HepG2 (cell line): ENCODE measurements around the gene PLPP7. TPM values are rescaled to one million over a fixed set of nuclear protein-coding genes. Genes with fewer than 3 reads are reported as not detected.

ENCODE experiments used
- ATAC-seq: fragments of 200-7000 bp; cut with Tn5 transposase; 3 replicates; pipeline ENCODE4 v1.9.1; 2020; ENCODE audit warnings: mild to moderate bottlenecking, moderate library complexity
- BruUV-seq: library from RNA; stranded (reverse); fragments of 400-500 nt; replicated peaks from 2 replicates; lab custom pipeline; 2021; lab: Mats Ljungman, UMichigan
- CTCF ChIA-PET: fragments of 300-600 bp; formaldehyde crosslinking; extraction: SDS; loops from one replicate; lab custom pipeline; 2021; ENCODE audit warnings: low total read pairs, inconsistent platforms, low intra/inter-chr PET ratio; lab: Yijun Ruan, JAX
- POLR2A ChIA-PET: fragments of 350-600 bp; sonication (Branson Sonifier 250); formaldehyde crosslinking; loops from one replicate; lab custom pipeline; 2020; ENCODE audit warnings: antibody characterized with exemption, inconsistent platforms; lab: Yijun Ruan, JAX
- DNase-seq: peaks from one replicate; pipeline ENCODE4 v3.0.0-alpha.2; 2015; ENCODE audit warnings: low spot score
- FAIRE-seq: peaks from 3 replicates; lab custom pipeline; 2011; peaks lifted over from hg19 to GRCh38; lab: Jason Lieb, UNC
- H2AFZ ChIP-seq: one replicate; pipeline ENCODE4 v1.6.1; 2011; ENCODE audit warnings: low read length, inconsistent platforms
- H3K27ac ChIP-seq: fragments of 300-600 bp; 3 replicates; pipeline ENCODE4 v1.8.0; 2011; ENCODE audit warnings: mixed run types, mild to moderate bottlenecking, mixed read lengths, low read length, inconsistent platforms; ENCODE audit not compliant: insufficient read depth; ENCODE audit errors: extremely low read length
- H3K27me3 ChIP-seq, 2 experiments: fragments of 200-600 bp in 1 of 2; 2 replicates in 1 of 2; 3 replicates in 1 of 2; pipeline versions ENCODE4 v1.6.0 to v1.8.0; 2011; ENCODE audit warnings: low read length in 2 of 2, mild to moderate bottlenecking in 2 of 2, moderate library complexity in 2 of 2, inconsistent platforms in 1 of 2; ENCODE audit not compliant: insufficient read depth in 2 of 2, control insufficient read depth in 1 of 2
- H3K36me3 ChIP-seq, 2 experiments: fragments of 200-600 bp in 1 of 2; replicated peaks in 1 of 2; 2 replicates in 1 of 2; 3 replicates in 1 of 2; pipeline versions ENCODE4 v1.5.1 to v1.8.0; 2011; ENCODE audit warnings: low read length in 2 of 2, inconsistent platforms in 1 of 2; ENCODE audit not compliant: insufficient read depth in 2 of 2, control insufficient read depth in 1 of 2
- H3K4me1 ChIP-seq: 2 replicates; pipeline ENCODE4 v1.5.1; 2012; ENCODE audit warnings: low read length, inconsistent platforms; ENCODE audit not compliant: insufficient read depth
- H3K4me2 ChIP-seq: 2 replicates; pipeline ENCODE4 v1.6.0; 2011; ENCODE audit warnings: low read depth, low read length, inconsistent platforms
- H3K4me3 ChIP-seq, 3 experiments: fragments of 200-600 bp in 1 of 3; sonication (generic), shearing (Covaris generic) in 1 of 3; replicated peaks in 1 of 3; 2 replicates each; pipeline ENCODE4 v1.5.1; 2011 to 2016; ENCODE audit warnings: low read length in 3 of 3, inconsistent platforms in 2 of 3, low read depth in 2 of 3, mild to moderate bottlenecking in 2 of 3, control low read depth in 1 of 3, mixed read lengths in 1 of 3; ENCODE audit not compliant: insufficient read depth in 1 of 3
- H3K79me2 ChIP-seq: one replicate; pipeline ENCODE4 v1.6.1; 2011; ENCODE audit warnings: low read length, inconsistent platforms; ENCODE audit not compliant: insufficient read depth
- H3K9ac ChIP-seq: 2 replicates; pipeline ENCODE4 v1.6.0; 2011; ENCODE audit warnings: mild to moderate bottlenecking, low read depth, low read length, inconsistent platforms; ENCODE audit not compliant: insufficient read depth
- H3K9me3 ChIP-seq: 2 replicates; pipeline ENCODE4 v1.5.1; 2012; ENCODE audit warnings: mild to moderate bottlenecking, low read length
- H4K20me1 ChIP-seq: 2 replicates; pipeline ENCODE4 v1.6.0; 2011; ENCODE audit warnings: inconsistent platforms, mild to moderate bottlenecking, low read length, moderate library complexity; ENCODE audit not compliant: insufficient read depth
- BCL6 ChIP-seq: IDR thresholded peaks from 2 replicates; pipeline ENCODE4 v1.6.1; 2016; ENCODE audit warnings: missing genetic modification reagents, missing compliant biosample characterization
- FOSL1 ChIP-seq: sonication (generic); formaldehyde crosslinking; IDR thresholded peaks from 2 replicates; pipeline ENCODE4 v1.9.0; 2021; ENCODE audit warnings: missing genetic modification reagents, borderline replicate concordance
- KMT2A ChIP-seq: sonication (generic); formaldehyde crosslinking; IDR thresholded peaks from 2 replicates; pipeline ENCODE4 v1.4.0; 2020; ENCODE audit warnings: missing genetic modification reagents
- NFYC ChIP-seq: IDR thresholded peaks from 2 replicates; pipeline ENCODE4 v1.6.1; 2016; ENCODE audit warnings: missing genetic modification reagents, missing compliant biosample characterization
- REXO4 ChIP-seq: sonication (generic); formaldehyde crosslinking; IDR thresholded peaks from 2 replicates; pipeline ENCODE4 v1.8.0; 2022; ENCODE audit warnings: missing genetic modification reagents, mild to moderate bottlenecking, borderline replicate concordance
- TEAD2 ChIP-seq: sonication (generic); formaldehyde crosslinking; IDR thresholded peaks from 2 replicates; pipeline ENCODE4 v1.9.0; 2021; ENCODE audit warnings: missing genetic modification reagents
- ZBTB20 ChIP-seq: sonication (generic); formaldehyde crosslinking; IDR thresholded peaks from 2 replicates; pipeline ENCODE4 v1.8.1; 2023; ENCODE audit warnings: missing genetic modification reagents, low read depth, mild to moderate bottlenecking, borderline replicate concordance
- ZNF232 ChIP-seq: sonication (generic); formaldehyde crosslinking; IDR thresholded peaks from 2 replicates; pipeline ENCODE4 v1.4.0; 2020; ENCODE audit warnings: missing genetic modification reagents, borderline replicate concordance
- WGBS: methylation state at CpG from one replicate; pipeline ENCODE4 v1.1.6; 2017; ENCODE audit warnings: low lambda C conversion rate; 5-methylcytosine and 5-hydroxymethylcytosine counted together
- in situ Hi-C: cut with HindIII; loops from 2 replicates; pipeline ENCODE4 v1.10.0; 2017; ENCODE audit warnings: low pct_unique_long_range_greater_than_20kb; ENCODE audit not compliant: extremely low pct_ligation_motif_present
- intact Hi-C: fragments of 100-400 bp; cut with micrococcal nuclease; formaldehyde crosslinking; loops from one replicate; pipeline ENCODE4 v1.10.0; 2022; ENCODE audit not compliant: unreplicated experiment
- polyA plus RNA-seq, 8 experiments: library from polyadenylated mRNA; depleted of rRNA in 3 of 8; stranded (reverse) in 7 of 8; unstranded in 1 of 8; fragments of >200 nt; fragmentation: Illumina TruSeq in 4 of 8; extraction: Trizol in 4 of 8; gene quantifications; 2 replicates each; pipeline versions ENCODE4 v1.2.1 to v1.2.3, GENCODE V29; 2011 to 2016; ENCODE audit warnings: low read depth in 4 of 8, missing spikeins in 1 of 8, mixed read lengths in 1 of 8; ENCODE audit not compliant: insufficient read depth in 1 of 8
- total RNA-seq, 5 experiments: library from RNA; depleted of rRNA; stranded (reverse); fragments of >200 nt; fragmentation: Illumina TruSeq; extraction: Trizol; gene quantifications; 2 replicates each; pipeline ENCODE4 v1.2.3, GENCODE V29; 2016; ENCODE audit warnings: low read depth in 1 of 5
- TF ChIP-seq, protein P1 (sequence below), 2 experiments: sonication (generic) in 1 of 2; formaldehyde crosslinking in 1 of 2; IDR thresholded peaks; 2 replicates each; pipeline versions ENCODE4 v1.5.1 to v1.6.1; 2011 to 2020; ENCODE audit warnings: borderline replicate concordance in 1 of 2, low read depth in 1 of 2, low read length in 1 of 2, mild to moderate bottlenecking in 1 of 2, missing genetic modification reagents in 1 of 2, moderate library complexity in 1 of 2

The PLPP7 gene
- total and polyA plus RNA-seq, 2 of the 13 experiments (the other 11 are each of a cell fraction or from before 2014, with no cell fraction given), result 0.33 to 1.2 TPM

DNA sequence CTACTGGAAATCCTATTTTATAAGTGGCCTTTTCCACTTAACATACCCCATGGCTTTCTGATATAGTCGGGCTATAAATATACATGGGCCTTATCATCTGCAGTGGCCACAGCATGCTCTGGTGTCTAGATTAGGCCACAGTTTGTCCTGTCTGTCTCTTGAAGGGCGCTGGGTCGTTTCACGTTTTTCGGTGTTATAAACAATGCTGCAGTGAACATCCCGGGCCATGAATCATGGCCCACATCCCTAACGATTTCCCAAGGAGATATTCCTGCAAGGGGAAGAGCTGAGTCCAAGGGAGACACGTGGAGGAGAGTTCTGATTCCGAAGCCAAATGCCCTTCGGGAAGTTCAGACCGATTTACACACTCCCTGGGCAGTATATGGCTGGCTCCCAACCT is 8.4 kb downstream of the PLPP7 start:
- Histone ChIP-seq H3K4me1 (no peaks in the 10 kb centered on the region), H3K36me3 (no peaks in the 10 kb centered on the region), H3K27ac (no peak overlapping the region), H4K20me1 (no peaks in the 10 kb centered on the region), H3K9me3 (no peaks in the 10 kb centered on the region), H3K4me3 (no peak overlapping the region), H2AFZ (no peak overlapping the region), H3K79me2 (no peaks in the 10 kb centered on the region), H3K9ac (no peak overlapping the region), H3K4me2 (no peak overlapping the region), H3K27me3 (peaks cover 10 to 27% of the 10 kb centered on the region in 2 experiments; a peak in 3 of 5 replicates)
- no peak for DNase-seq
- POLR2A ChIA-PET, result no interaction called here
- BruUV-seq, result no TSS peak
- intact Hi-C loops, result no loop called here
- TF ChIP-seq ZBTB20 (CRISPR knock-in tag) (no peak), REXO4 (CRISPR knock-in tag) (no peak), TEAD2 (CRISPR knock-in tag) (no peak), BCL6 (CRISPR knock-in tag) (no peak), FOSL1 (CRISPR knock-in tag) (no peak), NFYC (CRISPR knock-in tag) (no peak), ZNF232 (CRISPR knock-in tag) (no peak), KMT2A (CRISPR knock-in tag) (no peak)
- TF ChIP-seq, protein P1, sequence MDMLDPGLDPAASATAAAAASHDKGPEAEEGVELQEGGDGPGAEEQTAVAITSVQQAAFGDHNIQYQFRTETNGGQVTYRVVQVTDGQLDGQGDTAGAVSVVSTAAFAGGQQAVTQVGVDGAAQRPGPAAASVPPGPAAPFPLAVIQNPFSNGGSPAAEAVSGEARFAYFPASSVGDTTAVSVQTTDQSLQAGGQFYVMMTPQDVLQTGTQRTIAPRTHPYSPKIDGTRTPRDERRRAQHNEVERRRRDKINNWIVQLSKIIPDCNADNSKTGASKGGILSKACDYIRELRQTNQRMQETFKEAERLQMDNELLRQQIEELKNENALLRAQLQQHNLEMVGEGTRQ (IDR thresholded peaks at IDR 0.05; ENCODE audit: low read depth, low read length), result no peak
- TF ChIP-seq, protein P1 (CRISPR knock-in tag; IDR thresholded peaks at IDR 0.05; ENCODE audit: borderline replicate concordance), result no peak
- ATAC-seq, result no peak
- CTCF ChIA-PET, result no interaction called here
- FAIRE-seq, result no peak
- WGBS, result 13% methylated on average over 9 of the region's 11 CpGs
- in situ Hi-C loops, result no loop called here
